ENCODE measurements around the gene ATP5PB. TPM values are rescaled to one million over a fixed set of nuclear protein-coding genes. Genes with fewer than 3 reads are reported as not detected.

The ATP5PB gene
- total RNA-seq, 4 donors from 2014 or later, result 60.3 to 334 (median 211) TPM

DNA sequence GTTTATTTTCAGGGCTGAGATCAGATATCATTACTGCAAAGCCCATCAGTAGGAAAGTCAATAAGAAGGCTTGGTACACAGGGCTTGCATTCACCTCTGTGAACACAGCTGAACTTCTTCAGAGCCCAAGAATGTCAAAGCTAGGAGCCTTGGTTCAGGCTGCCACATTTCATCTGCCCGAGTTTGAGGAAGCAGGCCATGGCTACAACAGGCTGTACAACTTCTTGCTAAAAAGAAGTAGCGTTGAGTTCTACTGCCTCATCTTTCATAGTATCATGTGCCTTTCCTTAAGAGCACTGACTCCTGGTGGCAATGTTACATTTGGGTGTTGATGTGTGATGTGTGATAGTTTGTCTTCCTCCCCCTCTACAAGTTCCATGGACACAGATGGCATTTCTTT, 34.6 kb downstream of the ATP5PB start:
- WGBS, 2 donors (ENCODE audit: low coverage in 1 of 2), result 70 to 73% methylated on average over 2 of the region's 2 CpGs

DNA sequence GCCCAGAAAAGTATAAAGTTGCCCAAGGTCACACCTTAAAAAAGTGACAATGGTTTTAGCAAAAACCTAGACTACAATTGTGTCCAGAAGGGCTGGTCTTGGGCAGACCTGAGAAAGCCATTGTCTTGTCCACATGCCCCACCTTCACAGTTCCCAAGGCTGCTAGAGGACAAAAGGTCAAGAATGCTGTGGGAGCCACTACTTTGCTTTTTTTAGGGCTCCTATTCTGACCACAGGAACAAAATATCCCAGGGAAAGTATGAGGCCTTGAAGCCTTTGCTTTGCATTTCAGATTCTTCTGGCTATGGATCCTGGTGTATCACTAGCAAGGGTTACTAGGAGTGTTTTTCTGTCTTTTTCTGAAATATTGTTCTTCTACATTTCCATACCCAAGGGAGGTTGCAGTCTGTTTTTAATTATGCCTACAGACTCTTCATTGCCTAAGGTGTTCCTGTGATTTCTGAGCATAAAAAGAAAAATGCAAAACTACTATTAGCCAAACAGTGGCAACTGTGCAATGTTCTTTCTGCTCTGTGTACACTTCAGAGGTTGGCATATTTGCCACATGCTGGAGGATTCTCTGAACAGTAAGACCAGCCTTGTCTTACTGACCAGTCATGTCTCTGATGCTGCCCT, 35.2 kb downstream of the ATP5PB start:
- no peak for DNase-seq
- TF ChIP-seq POLR2A (IDR thresholded peaks at IDR 0.05) (no peak), POLR2AphosphoS5 (IDR thresholded peaks at IDR 0.05) (no peak), EP300 (IDR thresholded peaks at IDR 0.05; ENCODE audit: low read depth) (no peak)
- TF ChIP-seq, protein P1, sequence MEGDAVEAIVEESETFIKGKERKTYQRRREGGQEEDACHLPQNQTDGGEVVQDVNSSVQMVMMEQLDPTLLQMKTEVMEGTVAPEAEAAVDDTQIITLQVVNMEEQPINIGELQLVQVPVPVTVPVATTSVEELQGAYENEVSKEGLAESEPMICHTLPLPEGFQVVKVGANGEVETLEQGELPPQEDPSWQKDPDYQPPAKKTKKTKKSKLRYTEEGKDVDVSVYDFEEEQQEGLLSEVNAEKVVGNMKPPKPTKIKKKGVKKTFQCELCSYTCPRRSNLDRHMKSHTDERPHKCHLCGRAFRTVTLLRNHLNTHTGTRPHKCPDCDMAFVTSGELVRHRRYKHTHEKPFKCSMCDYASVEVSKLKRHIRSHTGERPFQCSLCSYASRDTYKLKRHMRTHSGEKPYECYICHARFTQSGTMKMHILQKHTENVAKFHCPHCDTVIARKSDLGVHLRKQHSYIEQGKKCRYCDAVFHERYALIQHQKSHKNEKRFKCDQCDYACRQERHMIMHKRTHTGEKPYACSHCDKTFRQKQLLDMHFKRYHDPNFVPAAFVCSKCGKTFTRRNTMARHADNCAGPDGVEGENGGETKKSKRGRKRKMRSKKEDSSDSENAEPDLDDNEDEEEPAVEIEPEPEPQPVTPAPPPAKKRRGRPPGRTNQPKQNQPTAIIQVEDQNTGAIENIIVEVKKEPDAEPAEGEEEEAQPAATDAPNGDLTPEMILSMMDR (IDR thresholded peaks at IDR 0.05), result no peak
- no peaks in the 10 kb centered on the region for H3K27me3 ChIP-seq
- in situ Hi-C loops (cut with MboI; ENCODE audit: low pct_ligation_motif_present in 1 of 4, low pct_unique_long_range_greater_than_20kb in 1 of 4, low sequenced_read_pairs in 3 of 4), result loop anchor here (10.0 to 25.0 kb wide), 4 partner anchors 253 to 878 kb away; partner anchors contain the start of genes DDX20 (in 1 of the 4) and INKA2 (in 1 of the 4)
- H3K9me3 ChIP-seq, result no peaks in the 10 kb centered on the region
- H3K4me1 ChIP-seq, result peaks cover 0 to 4% (median 2%) of the 10 kb centered on the region in 4 donors
- no peak overlapping the region for H3K27ac ChIP-seq
- intact Hi-C loops (cut with DNase I; ENCODE audit: low total_unique reads), result loop anchor here (5.0 kb wide), 1 partner anchor 283 kb away; no protein-coding TSS in a partner anchor
- H3K4me3 ChIP-seq, result no peak overlapping the region
- H3K36me3 ChIP-seq, result no peaks in the 10 kb centered on the region

More for the DNA sequence above, 34.6 kb downstream of the ATP5PB start:
- H3K27me3 ChIP-seq, result no peaks in the 10 kb centered on the region
- intact Hi-C loops (cut with DNase I; ENCODE audit: low total_unique reads), result loop anchor here (5.0 kb wide), 1 partner anchor 283 kb away; no protein-coding TSS in a partner anchor
- TF ChIP-seq EP300 (IDR thresholded peaks at IDR 0.05; ENCODE audit: low read depth) (no peak), POLR2A (IDR thresholded peaks at IDR 0.05) (no peak), POLR2AphosphoS5 (IDR thresholded peaks at IDR 0.05) (no peak)
- TF ChIP-seq, protein P1 (IDR thresholded peaks at IDR 0.05), result no peak
- peaks cover 0 to 4% (median 2%) of the 10 kb centered on the region in 4 donors for H3K4me1 ChIP-seq
- no peaks in the 10 kb centered on the region for H3K36me3 ChIP-seq
- H3K9me3 ChIP-seq, result no peaks in the 10 kb centered on the region
- no peak overlapping the region for H3K4me3 ChIP-seq
- in situ Hi-C loops (cut with MboI; ENCODE audit: low pct_ligation_motif_present in 1 of 4, low pct_unique_long_range_greater_than_20kb in 1 of 4, low sequenced_read_pairs in 3 of 4), result loop anchor here (10.0 to 25.0 kb wide), 4 partner anchors 253 to 878 kb away; partner anchors contain the start of genes DDX20 (in 1 of the 4) and INKA2 (in 1 of the 4)
- no peak for DNase-seq
- H3K27ac ChIP-seq, result no peak overlapping the region

DNA sequence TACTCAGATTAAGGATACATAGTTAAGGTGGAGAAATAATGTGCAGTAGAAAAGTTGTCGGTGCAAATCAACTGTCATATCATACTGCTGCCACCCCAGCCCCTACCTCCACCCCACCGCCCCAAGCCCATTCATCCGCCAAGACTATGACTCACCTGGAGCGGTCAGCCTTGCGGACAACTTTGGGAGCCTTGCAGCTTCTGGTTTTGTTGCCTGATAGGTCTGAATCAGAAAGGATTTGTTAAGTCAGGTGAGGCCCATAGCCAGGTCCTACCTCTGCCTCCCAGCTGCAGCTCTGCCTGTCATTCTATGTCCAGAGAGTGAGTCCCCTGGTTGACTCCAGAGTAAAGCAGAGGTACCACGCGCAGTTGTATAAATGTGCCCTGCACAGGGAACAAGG, 37.2 kb downstream of the ATP5PB start:
- DNase-seq, result no peak
- 98% methylated on average over 7 of the region's 7 CpGs; no CpG with 5 or more reads in 1 of the 2 donors for WGBS, 2 donors (ENCODE audit: low coverage in 1 of 2)
- Histone ChIP-seq H3K9me3 (no peaks in the 10 kb centered on the region), H3K4me1 (peaks cover 0 to 4% (median 2%) of the 10 kb centered on the region in 4 donors), H3K27ac (no peak overlapping the region), H3K4me3 (no peak overlapping the region), H3K36me3 (no peaks in the 10 kb centered on the region), H3K27me3 (no peaks in the 10 kb centered on the region)
- in situ Hi-C loops (cut with MboI; ENCODE audit: low pct_ligation_motif_present in 1 of 4, low pct_unique_long_range_greater_than_20kb in 1 of 4, low sequenced_read_pairs in 3 of 4) (loop anchor here (10.0 to 25.0 kb wide), 4 partner anchors 251 to 876 kb away; partner anchors contain the start of genes DDX20 (in 1 of the 4) and INKA2 (in 1 of the 4)), intact Hi-C loops (cut with DNase I; ENCODE audit: low total_unique reads) (no loop called here)
- TF ChIP-seq EP300 (IDR thresholded peaks at IDR 0.05; ENCODE audit: low read depth), result no peak
- no peak for TF ChIP-seq POLR2AphosphoS5 (IDR thresholded peaks at IDR 0.05)
- TF ChIP-seq POLR2A (IDR thresholded peaks at IDR 0.05), result no peak
- TF ChIP-seq, protein P1 (IDR thresholded peaks at IDR 0.05), result no peak

DNA sequence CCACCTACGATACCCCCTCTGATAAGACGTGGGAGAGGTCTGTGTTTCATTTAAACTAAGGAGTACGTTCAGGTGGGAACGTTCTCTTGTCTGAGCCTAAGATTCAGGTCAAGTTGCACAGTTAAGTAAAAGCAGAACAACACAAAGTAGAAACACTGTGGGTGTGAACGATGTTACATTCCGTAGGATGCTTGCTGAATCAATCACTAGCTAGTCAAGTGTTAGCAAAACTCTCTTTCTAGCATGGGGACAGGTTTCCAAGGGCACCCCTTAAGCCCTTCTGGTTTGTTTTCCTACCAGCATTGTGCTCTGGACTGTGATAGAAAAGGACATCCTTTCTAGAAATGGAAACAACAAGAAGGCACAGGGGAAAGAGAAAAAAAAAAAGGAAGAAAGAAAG, 37.9 kb downstream of the ATP5PB start:
- no peak for DNase-seq
- no peaks in the 10 kb centered on the region for H3K36me3 ChIP-seq
- no peaks in the 10 kb centered on the region for H3K4me1 ChIP-seq
- in situ Hi-C loops (cut with MboI; ENCODE audit: low pct_ligation_motif_present in 1 of 4, low pct_unique_long_range_greater_than_20kb in 1 of 4, low sequenced_read_pairs in 3 of 4), result loop anchor here (10.0 to 25.0 kb wide), 4 partner anchors 250 to 875 kb away; partner anchors contain the start of genes DDX20 (in 1 of the 4) and INKA2 (in 1 of the 4)
- H3K27ac ChIP-seq, result no peak overlapping the region
- H3K27me3 ChIP-seq, result no peaks in the 10 kb centered on the region
- no peaks in the 10 kb centered on the region for H3K9me3 ChIP-seq
- no peak for TF ChIP-seq POLR2AphosphoS5 (IDR thresholded peaks at IDR 0.05)
- TF ChIP-seq POLR2A (IDR thresholded peaks at IDR 0.05), result no peak
- TF ChIP-seq, protein P1 (IDR thresholded peaks at IDR 0.05), result no peak
- no peak for TF ChIP-seq EP300 (IDR thresholded peaks at IDR 0.05; ENCODE audit: low read depth)
- intact Hi-C loops (cut with DNase I; ENCODE audit: low total_unique reads), result no loop called here
- no peak overlapping the region for H3K4me3 ChIP-seq
- 87% methylated on average over 6 of the region's 6 CpGs for WGBS, 2 donors (ENCODE audit: low coverage in 1 of 2)

All from transverse colon (tissue), 4 donors.